Mesendoderm (in vitro differentiated cells): ENCODE measurements around the gene CRTAC1.

ENCODE experiments used
- DNase-seq: peaks from one replicate; pipeline ENCODE4 v3.0.0; 2013
- H2AK5ac ChIP-seq: 2 replicates; pipeline ENCODE4 v1.6.1; 2013; ENCODE audit warnings: low read length, inconsistent platforms
- H2BK120ac ChIP-seq: 2 replicates; pipeline ENCODE4 v1.6.1; 2013; ENCODE audit warnings: low read depth, mild to moderate bottlenecking, low read length, moderate library complexity, mixed read lengths
- H2BK15ac ChIP-seq: replicated peaks from 2 replicates; pipeline ENCODE4 v1.6.1; 2013; ENCODE audit warnings: low read depth, mild to moderate bottlenecking, moderate library complexity
- H2BK5ac ChIP-seq: 2 replicates; pipeline ENCODE4 v1.6.1; 2013; ENCODE audit warnings: low read length, inconsistent platforms
- H3K18ac ChIP-seq: 2 replicates; pipeline ENCODE4 v1.6.1; 2013; ENCODE audit warnings: mild to moderate bottlenecking, low read length, mixed read lengths
- H3K23ac ChIP-seq: one replicate; pipeline ENCODE4 v1.6.1; 2013; ENCODE audit warnings: low read length
- H3K27ac ChIP-seq: 2 replicates; pipeline ENCODE4 v1.5.1; 2013; ENCODE audit warnings: low read depth, mild to moderate bottlenecking, inconsistent platforms, low read length, moderate library complexity
- H3K27me3 ChIP-seq: 2 replicates; pipeline ENCODE4 v1.6.1; 2013; ENCODE audit warnings: low read length, control low read depth, mild to moderate bottlenecking, inconsistent platforms; ENCODE audit not compliant: insufficient read depth, poor library complexity
- H3K36me3 ChIP-seq: 2 replicates; pipeline ENCODE4 v1.6.1; 2013; ENCODE audit warnings: low read length, inconsistent platforms; ENCODE audit not compliant: control insufficient read depth, insufficient read depth
- H3K4ac ChIP-seq: one replicate; pipeline ENCODE4 v1.6.1; 2013; ENCODE audit warnings: low read depth, mild to moderate bottlenecking, low read length, moderate library complexity
- H3K4me1 ChIP-seq: 2 replicates; pipeline ENCODE4 v1.6.1; 2013; ENCODE audit warnings: low read depth, low read length, inconsistent platforms; ENCODE audit not compliant: control insufficient read depth
- H3K4me2 ChIP-seq: 2 replicates; pipeline ENCODE4 v1.6.1; 2013; ENCODE audit warnings: low read length
- H3K4me3 ChIP-seq: 2 replicates; pipeline ENCODE4 v1.5.1; 2013; ENCODE audit warnings: mild to moderate bottlenecking, low read length
- H3K56ac ChIP-seq: one replicate; pipeline ENCODE4 v1.6.1; 2013; ENCODE audit warnings: low read length
- H3K79me1 ChIP-seq: 2 replicates; pipeline ENCODE4 v1.6.1; 2013; ENCODE audit warnings: low read length, inconsistent platforms
- H3K79me2 ChIP-seq: 2 replicates; pipeline ENCODE4 v1.6.1; 2013; ENCODE audit warnings: mild to moderate bottlenecking, low read length; ENCODE audit not compliant: control insufficient read depth, insufficient read depth
- H3K9ac ChIP-seq: 2 replicates; pipeline ENCODE4 v1.6.1; 2013; ENCODE audit warnings: low read length, inconsistent platforms
- H4K5ac ChIP-seq: one replicate; pipeline ENCODE4 v1.6.1; 2013; ENCODE audit warnings: low read length
- H4K8ac ChIP-seq: one replicate; pipeline ENCODE4 v1.6.1; 2013; ENCODE audit warnings: low read depth, mild to moderate bottlenecking, control low read depth, low read length, moderate library complexity
- WGBS: extraction: QIAGEN DNeasy Blood & Tissue Kit; methylation state at CpG from one replicate; pipeline ENCODE4 v1.1.7; 2013; ENCODE audit warnings: low lambda C conversion rate, missing lambda C conversion rate; ENCODE audit not compliant: insufficient coverage; ENCODE audit errors: extremely low coverage; 5-methylcytosine and 5-hydroxymethylcytosine counted together

The CRTAC1 gene

GRCh38 chr10:98013776-98014175 lies 16.6 kb downstream of the CRTAC1 start:
- Histone ChIP-seq H3K27me3 (no peaks in the 10 kb centered on the region), H3K27ac (no peak overlapping the region), H3K9ac (no peak overlapping the region), H2BK5ac (no peak overlapping the region), H3K79me1 (no peaks in the 10 kb centered on the region), H4K5ac (no peak overlapping the region), H3K18ac (no peak overlapping the region), H3K36me3 (no peaks in the 10 kb centered on the region), H3K23ac (no peak overlapping the region), H3K56ac (no peak overlapping the region), H3K4me3 (no peak overlapping the region), H2AK5ac (no peak overlapping the region), H4K8ac (no peak overlapping the region), H2BK120ac (no peak overlapping the region), H3K4me2 (no peak overlapping the region), H3K79me2 (no peaks in the 10 kb centered on the region), H3K4me1 (no peaks in the 10 kb centered on the region), H3K4ac (no peak overlapping the region), H2BK15ac (no peak overlapping the region)
- no CpG with 5 or more reads among the region's 3 CpGs for WGBS
- no peak for DNase-seq

DNA sequence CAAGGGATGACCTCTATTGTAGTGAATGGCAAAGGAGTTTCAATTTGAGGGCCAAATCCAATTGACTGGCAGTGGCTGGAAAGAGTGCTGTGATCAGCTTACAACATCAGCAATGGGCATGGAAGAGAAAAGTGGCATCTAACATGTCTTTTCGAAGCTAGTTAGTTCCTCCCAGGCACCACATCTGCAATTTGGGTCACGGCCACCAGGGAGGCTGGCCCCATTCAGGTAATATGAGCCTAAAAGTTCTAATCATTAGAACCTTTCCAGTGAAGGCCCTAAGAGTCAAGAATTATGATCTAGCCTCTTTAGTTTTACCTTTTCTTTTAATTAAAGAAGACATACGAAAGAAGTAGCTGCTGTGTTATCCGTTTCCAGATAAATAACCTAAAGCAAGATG lies 17.3 kb downstream of the CRTAC1 start:
- H3K36me3 ChIP-seq, result no peaks in the 10 kb centered on the region
- H3K79me2 ChIP-seq, result no peaks in the 10 kb centered on the region
- no peaks in the 10 kb centered on the region for H3K27me3 ChIP-seq
- no peak overlapping the region for H2BK15ac ChIP-seq
- no peak overlapping the region for H2BK5ac ChIP-seq
- H2BK120ac ChIP-seq, result no peak overlapping the region
- H3K4me2 ChIP-seq, result no peak overlapping the region
- no peak overlapping the region for H3K18ac ChIP-seq
- H3K4me1 ChIP-seq, result no peaks in the 10 kb centered on the region
- H3K56ac ChIP-seq, result no peak overlapping the region
- no peak overlapping the region for H3K4me3 ChIP-seq
- no peak overlapping the region for H4K5ac ChIP-seq
- no CpG with 5 or more reads among the region's 4 CpGs for WGBS
- no peak overlapping the region for H2AK5ac ChIP-seq
- no peak overlapping the region for H3K23ac ChIP-seq
- no peak overlapping the region for H3K4ac ChIP-seq
- H3K79me1 ChIP-seq, result no peaks in the 10 kb centered on the region
- no peak overlapping the region for H3K27ac ChIP-seq
- DNase-seq, result no peak
- H3K9ac ChIP-seq, result no peak overlapping the region
- no peak overlapping the region for H4K8ac ChIP-seq

DNA sequence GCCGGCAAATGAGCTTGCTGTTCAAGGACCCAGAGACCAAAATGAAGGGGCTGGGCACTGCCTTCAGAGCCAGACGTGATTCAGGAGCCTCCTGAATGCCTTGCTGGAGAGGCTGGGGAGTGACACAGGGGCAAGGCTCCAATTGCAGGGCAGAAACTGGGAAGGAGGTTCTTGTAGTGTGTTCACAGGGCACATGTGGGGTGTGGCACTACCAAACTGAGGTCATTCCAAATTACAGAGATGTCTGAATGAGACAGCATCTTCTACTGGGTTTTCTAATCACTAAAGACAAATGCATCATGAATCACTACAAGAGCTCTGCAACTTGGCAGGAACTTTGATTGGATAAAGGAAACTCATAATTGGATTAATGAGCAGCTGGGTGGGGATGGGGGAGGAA lies 17.8 kb downstream of the CRTAC1 start:
- no peak for DNase-seq
- H4K8ac ChIP-seq, result no peak overlapping the region
- no peak overlapping the region for H3K4ac ChIP-seq
- H2BK120ac ChIP-seq, result no peak overlapping the region
- no peaks in the 10 kb centered on the region for H3K27me3 ChIP-seq
- no CpG with 5 or more reads among the region's 2 CpGs for WGBS
- no peak overlapping the region for H3K4me2 ChIP-seq
- no peaks in the 10 kb centered on the region for H3K79me2 ChIP-seq
- H3K27ac ChIP-seq, result no peak overlapping the region
- no peak overlapping the region for H3K23ac ChIP-seq
- H3K4me3 ChIP-seq, result no peak overlapping the region
- H3K79me1 ChIP-seq, result no peaks in the 10 kb centered on the region
- H3K9ac ChIP-seq, result no peak overlapping the region
- H3K56ac ChIP-seq, result no peak overlapping the region
- H2AK5ac ChIP-seq, result no peak overlapping the region
- H4K5ac ChIP-seq, result no peak overlapping the region
- H2BK15ac ChIP-seq, result no peak overlapping the region
- no peaks in the 10 kb centered on the region for H3K4me1 ChIP-seq
- no peak overlapping the region for H3K18ac ChIP-seq
- H3K36me3 ChIP-seq, result no peaks in the 10 kb centered on the region
- no peak overlapping the region for H2BK5ac ChIP-seq

GRCh38 chr10:98010939-98011685 lies 19.3 kb downstream of the CRTAC1 start:
- no peak for DNase-seq

DNA sequence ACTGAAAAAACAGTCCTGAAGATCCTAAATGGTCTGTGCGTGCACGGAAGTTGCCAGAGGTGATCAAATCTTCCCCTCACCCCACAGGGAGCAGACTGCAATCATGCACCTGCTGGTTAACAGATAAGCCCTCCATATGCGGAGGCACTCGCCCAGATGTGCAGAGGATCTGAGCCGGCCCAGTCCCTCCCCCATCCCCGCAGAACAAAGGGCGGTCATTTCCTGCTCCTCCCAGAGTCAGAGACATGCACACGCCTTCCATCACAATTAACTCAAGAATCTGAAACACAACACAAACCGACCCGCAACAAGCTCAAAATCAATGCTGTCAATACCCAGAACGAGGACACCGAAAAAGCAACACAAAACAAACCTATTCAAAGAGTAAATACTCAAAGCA lies 24.2 kb downstream of the CRTAC1 start:
- Histone ChIP-seq H3K4me2 (peak overlapping the region; percentile 8), H3K27ac (no peak overlapping the region), H3K4me3 (no peak overlapping the region), H2BK15ac (no peak overlapping the region), H3K9ac (no peak overlapping the region), H2AK5ac (no peak overlapping the region), H4K8ac (no peak overlapping the region), H3K56ac (no peak overlapping the region), H3K79me2 (no peaks in the 10 kb centered on the region), H2BK5ac (no peak overlapping the region), H3K4me1 (peaks cover 5% of the 10 kb centered on the region), H4K5ac (no peak overlapping the region), H3K36me3 (no peaks in the 10 kb centered on the region), H3K27me3 (no peaks in the 10 kb centered on the region), H3K79me1 (no peaks in the 10 kb centered on the region), H2BK120ac (no peak overlapping the region), H3K4ac (no peak overlapping the region), H3K23ac (no peak overlapping the region), H3K18ac (no peak overlapping the region)
- no CpG with 5 or more reads among the region's 12 CpGs for whole genome bisulfite sequencing
- peak; percentile 72 for DNase-seq

More at GRCh38 chr10:98010939-98011685, 19.3 kb downstream of the CRTAC1 start:
- Histone ChIP-seq H2BK120ac (no peak overlapping the region), H3K23ac (peak overlapping the region; percentile 68), H3K36me3 (no peaks in the 10 kb centered on the region), H3K56ac (no peak overlapping the region), H2BK15ac (no peak overlapping the region), H3K79me2 (no peaks in the 10 kb centered on the region), H3K27ac (no peak overlapping the region), H3K4me1 (peaks cover 2% of the 10 kb centered on the region), H4K5ac (no peak overlapping the region), H3K4ac (no peak overlapping the region), H3K9ac (no peak overlapping the region), H4K8ac (no peak overlapping the region), H3K4me2 (no peak overlapping the region), H2AK5ac (no peak overlapping the region), H2BK5ac (no peak overlapping the region), H3K79me1 (no peaks in the 10 kb centered on the region), H3K4me3 (no peak overlapping the region), H3K27me3 (no peaks in the 10 kb centered on the region), H3K18ac (no peak overlapping the region)
- WGBS, result no CpG with 5 or more reads among the region's 9 CpGs

GRCh38 chr10:98001736-98002135 lies 28.7 kb downstream of the CRTAC1 start:
- Histone ChIP-seq H3K9ac (no peak overlapping the region), H2BK120ac (no peak overlapping the region), H2BK5ac (no peak overlapping the region), H3K23ac (no peak overlapping the region), H3K27ac (no peak overlapping the region), H3K36me3 (no peaks in the 10 kb centered on the region), H2AK5ac (no peak overlapping the region), H3K27me3 (no peaks in the 10 kb centered on the region), H3K79me2 (no peaks in the 10 kb centered on the region), H3K56ac (no peak overlapping the region), H3K18ac (no peak overlapping the region), H3K4me1 (peaks cover 5% of the 10 kb centered on the region), H4K5ac (no peak overlapping the region), H4K8ac (no peak overlapping the region), H3K79me1 (no peaks in the 10 kb centered on the region), H2BK15ac (no peak overlapping the region), H3K4ac (no peak overlapping the region), H3K4me3 (no peak overlapping the region), H3K4me2 (no peak overlapping the region)
- WGBS, result no CpG with 5 or more reads among the region's 9 CpGs
- DNase-seq, result no peak
